GM12878 (cell line): Measurements from ENCODE around the gene RPS3. TPM values are rescaled to one million over a fixed set of nuclear protein-coding genes. Genes with fewer than 3 reads are reported as not detected.

Source experiments
- ATAC-seq: fragments of 200-7000 bp; cut with Tn5 transposase; 3 replicates; pipeline ENCODE4 v1.9.1; 2020; ENCODE audit warnings: mild to moderate bottlenecking, moderate library complexity
- BruUV-seq: library from RNA; stranded (reverse); fragments of 400-500 nt; replicated peaks from 2 replicates; lab custom pipeline; 2021; lab: Mats Ljungman, UMichigan
- CTCF ChIA-PET: fragments of 300-600 bp; sonication (Branson Sonifier 250); formaldehyde crosslinking; extraction: SDS; loops from one replicate; lab custom pipeline; 2021; ENCODE audit warnings: inconsistent platforms; lab: Yijun Ruan, JAX
- POLR2A ChIA-PET: fragments of 350-600 bp; formaldehyde crosslinking; extraction: SDS; loops from one replicate; lab custom pipeline; 2021; ENCODE audit warnings: inconsistent platforms; lab: Charles Lee
- RAD21 ChIA-PET: fragments of 300-600 bp; sonication (Branson Sonifier 250); formaldehyde crosslinking; loops from one replicate; lab custom pipeline; 2023; ENCODE audit warnings: antibody characterized with exemption; ENCODE audit not compliant: unreplicated experiment; lab: Charles Lee
- SMC1A ChIA-PET: fragments of 300-600 bp; sonication (Branson Sonifier 250); formaldehyde crosslinking; loops from one replicate; lab custom pipeline; 2023; ENCODE audit not compliant: unreplicated experiment, uncharacterized antibody; lab: Charles Lee
- DNase-seq: peaks from one replicate; pipeline ENCODE4 v3.0.0-alpha.2; 2011; ENCODE audit warnings: low read depth, low spot score
- FAIRE-seq: peaks from 3 replicates; lab custom pipeline; 2011; peaks lifted over from hg19 to GRCh38; lab: Jason Lieb, UNC
- H2AFZ ChIP-seq: 2 replicates; pipeline ENCODE4 v1.6.0; 2011; ENCODE audit warnings: low read depth, low read length, control low read depth; ENCODE audit not compliant: control insufficient read depth
- H3K27ac ChIP-seq: 2 replicates; pipeline ENCODE4 v1.5.1; 2011; ENCODE audit warnings: control low read depth; ENCODE audit not compliant: control insufficient read depth, insufficient read depth
- H3K27me3 ChIP-seq, 2 experiments: replicated peaks in 1 of 2; 2 replicates each; pipeline versions ENCODE4 v1.6.0 to v1.6.1; 2011; ENCODE audit warnings: low read length in 1 of 2; ENCODE audit not compliant: control insufficient read depth in 2 of 2, insufficient read depth in 2 of 2
- H3K36me3 ChIP-seq, 2 experiments: 2 replicates each; pipeline ENCODE4 v1.5.1; 2011; ENCODE audit warnings: low read length in 1 of 2; ENCODE audit not compliant: control insufficient read depth in 2 of 2, insufficient read depth in 2 of 2
- H3K4me1 ChIP-seq: 2 replicates; pipeline ENCODE4 v1.6.1; 2011; ENCODE audit warnings: mild to moderate bottlenecking, low read length, moderate library complexity, mixed read lengths; ENCODE audit not compliant: control insufficient read depth, insufficient read depth
- H3K4me2 ChIP-seq: 2 replicates; pipeline ENCODE4 v1.6.0; 2011; ENCODE audit warnings: control low read depth; ENCODE audit not compliant: control insufficient read depth, insufficient read depth
- H3K4me3 ChIP-seq: fragments of 200-600 bp; sonication (generic); 2 replicates; pipeline ENCODE4 v1.5.1; 2016
- H3K79me2 ChIP-seq: 2 replicates; pipeline ENCODE4 v1.6.0; 2011; ENCODE audit warnings: low read length; ENCODE audit not compliant: control insufficient read depth, insufficient read depth
- H3K9ac ChIP-seq: 2 replicates; pipeline ENCODE4 v1.8.0; 2011; ENCODE audit warnings: low read length, control low read depth, mixed read lengths; ENCODE audit not compliant: control insufficient read depth, insufficient read depth
- H3K9me3 ChIP-seq: replicated peaks from 3 replicates; pipeline ENCODE4 v1.5.1; 2011; ENCODE audit warnings: mild to moderate bottlenecking, low read length; ENCODE audit not compliant: control insufficient read depth, insufficient read depth
- H4K20me1 ChIP-seq: 2 replicates; pipeline ENCODE4 v1.6.0; 2011; ENCODE audit not compliant: control insufficient read depth, insufficient read depth
- CBX5 ChIP-seq: sonication (generic); IDR thresholded peaks from 2 replicates; pipeline ENCODE4 v1.6.1; 2016; ENCODE audit warnings: low read depth, moderate library complexity, mild to moderate bottlenecking, inconsistent platforms
- IKZF1 ChIP-seq: fragments of 450-650 bp; conservative IDR thresholded peaks from 2 replicates; pipeline ENCODE4 v1.6.1; 2017; ENCODE audit warnings: antibody characterized with exemption, mild to moderate bottlenecking
- JUND ChIP-seq: IDR thresholded peaks from 2 replicates; pipeline ENCODE4 v1.6.1; 2012; ENCODE audit warnings: low read depth, mild to moderate bottlenecking, low read length, improper control_type of control experiment, moderate library complexity
- KLF5 ChIP-seq: fragments of 450-650 bp; IDR thresholded peaks from 2 replicates; pipeline ENCODE4 v1.6.1; 2014; ENCODE audit warnings: mild to moderate bottlenecking; ENCODE audit not compliant: partially characterized antibody
- LARP7 ChIP-seq: fragments of 450-650 bp; IDR thresholded peaks from 2 replicates; pipeline ENCODE4 v1.6.1; 2017; ENCODE audit warnings: mild to moderate bottlenecking
- NFXL1 ChIP-seq: fragments of 450-650 bp; IDR thresholded peaks from 2 replicates; pipeline ENCODE4 v1.6.1; 2017; ENCODE audit warnings: antibody characterized with exemption, mild to moderate bottlenecking, borderline replicate concordance
- RAD21 ChIP-seq: IDR thresholded peaks from 2 replicates; pipeline ENCODE4 v1.6.1; 2011; ENCODE audit warnings: mild to moderate bottlenecking, low read depth, low read length, moderate library complexity; ENCODE audit not compliant: insufficient read depth
- RCOR1 ChIP-seq: conservative IDR thresholded peaks from 2 replicates; pipeline ENCODE4 v1.6.1; 2012; ENCODE audit warnings: low read depth, low read length, improper control_type of control experiment
- TCF12 ChIP-seq: IDR thresholded peaks from 2 replicates; pipeline ENCODE4 v1.6.1; 2011; ENCODE audit warnings: low read depth, mild to moderate bottlenecking, low read length
- ZNF207 ChIP-seq: fragments of 450-650 bp; IDR thresholded peaks from 2 replicates; pipeline ENCODE4 v1.6.1; 2014; ENCODE audit warnings: antibody characterized with exemption, mild to moderate bottlenecking, borderline replicate concordance
- ZNF274 ChIP-seq: IDR thresholded peaks from one replicate; pipeline ENCODE4 v1.8.0; 2011; ENCODE audit not compliant: insufficient read length, insufficient read depth
- WGBS: methylation state at CpG from one replicate; pipeline ENCODE4 v1.1.6; 2016; ENCODE audit warnings: low lambda C conversion rate; ENCODE audit not compliant: insufficient replicate concordance, insufficient coverage; ENCODE audit errors: missing lambda C conversion rate; 5-methylcytosine and 5-hydroxymethylcytosine counted together
- in situ Hi-C: fragments of 300-500 bp; cut with MboI; formaldehyde crosslinking; loops from 9 replicates; pipeline ENCODE4 v1.14.3; 2018; ENCODE audit warnings: mixed read lengths
- intact Hi-C: fragments of 100-400 bp; cut with micrococcal nuclease; formaldehyde crosslinking; loops from one replicate; pipeline ENCODE4 v1.14.2; 2022; ENCODE audit not compliant: unreplicated experiment
- polyA plus RNA-seq, 11 experiments: library from polyadenylated mRNA; depleted of rRNA in 4 of 11; unstranded in 6 of 11; stranded (reverse) in 5 of 11; fragments of >200 nt; fragmentation: Nextera tagmentation in 4 of 11; fragmentation: Illumina TruSeq in 1 of 11; extraction: Ambion mirVana in 4 of 11; extraction: Trizol in 1 of 11; gene quantifications; 1 replicate in 1 of 11; 2 replicates in 10 of 11; pipeline versions ENCODE4 v1.2.1 to v1.2.3, GENCODE V29; 2011 to 2016; ENCODE audit warnings: inconsistent platforms in 2 of 11, missing spikeins in 2 of 11, low read depth in 1 of 11
- total RNA-seq, 4 experiments: library from RNA; depleted of rRNA in 3 of 4; stranded (reverse); fragments of >200 nt in 3 of 4; fragmentation: Illumina TruSeq in 1 of 4; extraction: Trizol in 1 of 4; gene quantifications; 2 replicates each; pipeline versions ENCODE4 v1.2.1 to v1.2.3, GENCODE V29; 2013 to 2021
- TF ChIP-seq, protein P1 (sequence below): IDR thresholded peaks from 2 replicates; pipeline ENCODE4 v1.6.1; 2012; ENCODE audit warnings: low read depth, low read length, improper control_type of control experiment
- TF ChIP-seq, protein P2 (sequence below): IDR thresholded peaks from 2 replicates; pipeline ENCODE4 v1.6.1; 2012; ENCODE audit warnings: improper control_type of control experiment, low read depth, low read length; ENCODE audit not compliant: insufficient replicate concordance

The RPS3 gene
- total and polyA plus RNA-seq, 10 of the 15 experiments (the other 5 are each of a cell fraction or from before 2014, with no cell fraction given) = 2,127 to 9,556 (median 4,327) TPM

DNA sequence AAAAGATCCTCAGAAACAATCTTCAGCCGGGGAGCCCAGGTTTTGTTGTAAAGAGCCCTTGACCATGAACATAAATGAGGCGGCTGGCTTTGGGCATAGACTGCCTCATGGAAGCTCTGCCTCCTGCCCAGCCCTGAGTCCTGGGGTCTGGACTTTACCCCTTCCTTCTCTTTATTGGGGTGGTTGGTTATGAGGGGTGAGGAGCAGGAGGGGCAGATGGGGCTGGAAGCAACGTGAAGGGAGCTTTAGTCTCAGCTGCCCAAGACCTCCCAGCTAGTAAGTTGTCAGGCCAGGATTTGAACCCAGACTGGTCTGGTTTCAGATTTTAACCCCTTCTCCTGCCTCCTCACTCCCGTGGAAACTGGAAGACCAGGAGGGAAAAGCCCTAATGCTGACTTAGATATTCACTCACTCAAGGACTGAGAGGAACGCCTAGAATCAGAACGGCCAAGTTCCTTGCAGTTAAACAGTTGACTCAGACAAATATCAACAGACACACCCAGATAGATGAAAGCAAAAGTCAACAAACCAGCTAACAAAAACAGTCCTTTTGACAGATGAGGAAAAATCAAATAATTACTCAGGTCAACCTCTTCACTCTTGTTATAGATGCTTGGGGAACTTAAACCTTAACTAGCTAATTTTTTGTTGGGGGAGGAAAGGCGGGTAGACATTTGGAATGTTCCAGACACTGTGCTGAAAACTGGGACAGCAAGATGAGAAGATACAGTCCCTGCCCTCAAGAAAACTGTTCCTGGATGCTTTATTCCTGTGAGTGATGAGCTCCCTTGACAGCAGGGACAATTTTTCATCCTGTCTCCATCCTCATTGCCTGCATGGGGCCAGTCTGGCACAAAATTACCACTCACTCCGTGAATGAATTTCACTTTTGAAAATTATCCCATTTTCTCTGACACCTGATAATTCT is 27.1 kb upstream of the RPS3 start (continued):
- TF ChIP-seq JUND = no peak
- TF ChIP-seq, all 136 proteins: peak for 0

DNA sequence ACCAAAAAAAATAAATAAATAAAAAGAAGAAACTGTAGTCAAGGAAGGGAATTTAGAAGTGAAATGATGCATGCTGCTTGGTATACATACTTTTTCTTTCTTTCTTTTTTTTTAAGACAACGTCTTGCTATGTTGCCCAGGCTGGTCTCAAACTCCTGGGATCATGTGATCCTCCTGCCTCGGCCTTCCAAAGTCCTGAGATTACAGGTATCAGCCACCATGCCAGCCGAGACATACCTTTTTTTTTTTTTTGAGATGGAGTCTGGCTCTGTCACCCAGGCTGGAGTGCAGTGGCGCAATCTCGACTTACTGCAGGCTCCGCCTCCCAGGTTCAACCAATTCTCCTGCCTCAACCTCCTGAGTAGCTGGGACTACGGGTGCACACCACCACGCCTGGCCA is 26.1 kb upstream of the RPS3 start:
- FAIRE-seq (no peak), ATAC-seq (no peak), DNase-seq (no peak)
- no peak overlapping the region for H3K27ac ChIP-seq
- H3K4me2 ChIP-seq = no peak overlapping the region
- SMC1A ChIA-PET = interaction anchor here (1.5 to 2.0 kb wide), 3 partner anchors 11 to 20 kb away, joined by 3 to 7 read pairs (median 5); no protein-coding TSS in a partner anchor
- WGBS = 43% methylated on average over 8 of the region's 8 CpGs
- no peaks in the 10 kb centered on the region for H3K79me2 ChIP-seq
- intact Hi-C loops (no loop called here), in situ Hi-C loops (no loop called here)
- no TSS peak for BruUV-seq
- no peaks in the 10 kb centered on the region; the same call in 2 of the 3 replicates for H3K9me3 ChIP-seq
- POLR2A ChIA-PET = no interaction called here
- no peaks in the 10 kb centered on the region for H3K36me3 ChIP-seq
- H2AFZ ChIP-seq = no peak overlapping the region
- no peaks in the 10 kb centered on the region for H4K20me1 ChIP-seq
- CTCF ChIA-PET = interaction anchor here (0.9 kb wide), 1 partner anchor 32 kb away, joined by 3 read pairs; no protein-coding TSS in a partner anchor
- no peaks in the 10 kb centered on the region; a peak in 2 of 4 replicates for H3K27me3 ChIP-seq
- RAD21 ChIA-PET = interaction anchor here (1.9 kb wide), 1 partner anchor 10 kb away, joined by 4 read pairs; no protein-coding TSS in a partner anchor
- H3K9ac ChIP-seq = no peak overlapping the region
- H3K4me3 ChIP-seq = no peak overlapping the region
- no peaks in the 10 kb centered on the region for H3K4me1 ChIP-seq
- no peak for TF ChIP-seq TCF12
- TF ChIP-seq LARP7 = no peak
- TF ChIP-seq, protein P1, sequence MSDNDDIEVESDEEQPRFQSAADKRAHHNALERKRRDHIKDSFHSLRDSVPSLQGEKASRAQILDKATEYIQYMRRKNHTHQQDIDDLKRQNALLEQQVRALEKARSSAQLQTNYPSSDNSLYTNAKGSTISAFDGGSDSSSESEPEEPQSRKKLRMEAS = no peak
- TF ChIP-seq, protein P2, sequence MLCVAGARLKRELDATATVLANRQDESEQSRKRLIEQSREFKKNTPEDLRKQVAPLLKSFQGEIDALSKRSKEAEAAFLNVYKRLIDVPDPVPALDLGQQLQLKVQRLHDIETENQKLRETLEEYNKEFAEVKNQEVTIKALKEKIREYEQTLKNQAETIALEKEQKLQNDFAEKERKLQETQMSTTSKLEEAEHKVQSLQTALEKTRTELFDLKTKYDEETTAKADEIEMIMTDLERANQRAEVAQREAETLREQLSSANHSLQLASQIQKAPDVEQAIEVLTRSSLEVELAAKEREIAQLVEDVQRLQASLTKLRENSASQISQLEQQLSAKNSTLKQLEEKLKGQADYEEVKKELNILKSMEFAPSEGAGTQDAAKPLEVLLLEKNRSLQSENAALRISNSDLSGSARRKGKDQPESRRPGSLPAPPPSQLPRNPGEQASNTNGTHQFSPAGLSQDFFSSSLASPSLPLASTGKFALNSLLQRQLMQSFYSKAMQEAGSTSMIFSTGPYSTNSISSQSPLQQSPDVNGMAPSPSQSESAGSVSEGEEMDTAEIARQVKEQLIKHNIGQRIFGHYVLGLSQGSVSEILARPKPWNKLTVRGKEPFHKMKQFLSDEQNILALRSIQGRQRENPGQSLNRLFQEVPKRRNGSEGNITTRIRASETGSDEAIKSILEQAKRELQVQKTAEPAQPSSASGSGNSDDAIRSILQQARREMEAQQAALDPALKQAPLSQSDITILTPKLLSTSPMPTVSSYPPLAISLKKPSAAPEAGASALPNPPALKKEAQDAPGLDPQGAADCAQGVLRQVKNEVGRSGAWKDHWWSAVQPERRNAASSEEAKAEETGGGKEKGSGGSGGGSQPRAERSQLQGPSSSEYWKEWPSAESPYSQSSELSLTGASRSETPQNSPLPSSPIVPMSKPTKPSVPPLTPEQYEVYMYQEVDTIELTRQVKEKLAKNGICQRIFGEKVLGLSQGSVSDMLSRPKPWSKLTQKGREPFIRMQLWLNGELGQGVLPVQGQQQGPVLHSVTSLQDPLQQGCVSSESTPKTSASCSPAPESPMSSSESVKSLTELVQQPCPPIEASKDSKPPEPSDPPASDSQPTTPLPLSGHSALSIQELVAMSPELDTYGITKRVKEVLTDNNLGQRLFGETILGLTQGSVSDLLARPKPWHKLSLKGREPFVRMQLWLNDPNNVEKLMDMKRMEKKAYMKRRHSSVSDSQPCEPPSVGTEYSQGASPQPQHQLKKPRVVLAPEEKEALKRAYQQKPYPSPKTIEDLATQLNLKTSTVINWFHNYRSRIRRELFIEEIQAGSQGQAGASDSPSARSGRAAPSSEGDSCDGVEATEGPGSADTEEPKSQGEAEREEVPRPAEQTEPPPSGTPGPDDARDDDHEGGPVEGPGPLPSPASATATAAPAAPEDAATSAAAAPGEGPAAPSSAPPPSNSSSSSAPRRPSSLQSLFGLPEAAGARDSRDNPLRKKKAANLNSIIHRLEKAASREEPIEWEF = no peak
- TF ChIP-seq IKZF1 = no peak
- no peak for TF ChIP-seq NFXL1
- TF ChIP-seq CBX5 = no peak
- no peak for TF ChIP-seq ZNF207
- TF ChIP-seq RCOR1 = no peak
- TF ChIP-seq KLF5 = no peak
- TF ChIP-seq RAD21 = no peak
- no peak for TF ChIP-seq ZNF274
